K562 (cell line): ENCODE data around the gene PITPNC1. TPM values are rescaled to one million over a fixed set of nuclear protein-coding genes. Genes with fewer than 3 reads are reported as not detected.

Source experiments
- ATAC-seq: fragments of 200-7000 bp; cut with Tn5 transposase; 3 replicates; pipeline ENCODE4 v1.9.1; 2020; ENCODE audit warnings: moderate library complexity
- BruUV-seq: library from RNA; stranded (reverse); fragments of 400-500 nt; replicated peaks from 2 replicates; lab custom pipeline; 2021; lab: Mats Ljungman, UMichigan
- CTCF ChIA-PET: fragments of 300-600 bp; formaldehyde crosslinking; extraction: SDS; loops from one replicate; lab custom pipeline; 2021; ENCODE audit warnings: low intra/inter-chr PET ratio; lab: Yijun Ruan, JAX
- POLR2A ChIA-PET: fragments of 300-600, 350-650 bp; sonication (Branson Sonifier 250); formaldehyde crosslinking; extraction: SDS; loops from one replicate; lab custom pipeline; 2021; ENCODE audit warnings: antibody characterized with exemption, inconsistent platforms; lab: Yijun Ruan, JAX
- DNase-seq, 4 experiments: peaks; one replicate each; pipeline versions ENCODE4 v3.0.0 to v3.0.0-alpha.2; 2011 to 2018; ENCODE audit warnings: low spot score in 3 of 4, mixed read lengths in 3 of 4; ENCODE audit errors: extremely low read depth in 1 of 4
- FAIRE-seq: peaks from 2 replicates; lab custom pipeline; 2011; peaks lifted over from hg19 to GRCh38; lab: Jason Lieb, UNC
- H2AFZ ChIP-seq: 2 replicates; pipeline ENCODE4 v1.6.0; 2011; ENCODE audit warnings: low read depth, low read length, control low read depth, inconsistent platforms
- H3K27ac ChIP-seq: fragments of 200-600 bp; 3 replicates; pipeline ENCODE4 v1.8.0; 2011; ENCODE audit warnings: low read depth, mild to moderate bottlenecking, control low read depth, inconsistent platforms, low read length, moderate library complexity, mixed read lengths; ENCODE audit errors: extremely low read depth
- H3K27me3 ChIP-seq, 2 experiments: fragments of 300-600 bp in 1 of 2; 2 replicates in 1 of 2; 3 replicates in 1 of 2; pipeline versions ENCODE4 v1.6.0 to v1.8.0; 2011; ENCODE audit warnings: inconsistent platforms in 2 of 2, low read length in 2 of 2, mild to moderate bottlenecking in 1 of 2, mixed read lengths in 1 of 2, moderate library complexity in 1 of 2; ENCODE audit not compliant: control insufficient read depth in 2 of 2, insufficient read depth in 2 of 2
- H3K36me3 ChIP-seq: fragments of 300-600 bp; 3 replicates; pipeline ENCODE4 v1.8.0; 2011; ENCODE audit warnings: mild to moderate bottlenecking, low read length, inconsistent platforms; ENCODE audit not compliant: control insufficient read depth, insufficient read depth
- H3K4me1 ChIP-seq, 2 experiments: fragments of 200-600 bp in 1 of 2; replicated peaks in 1 of 2; 2 replicates in 1 of 2; 3 replicates in 1 of 2; pipeline versions ENCODE4 v1.5.1 to v1.8.0; 2011; ENCODE audit warnings: inconsistent platforms in 2 of 2, low read length in 2 of 2, mild to moderate bottlenecking in 1 of 2, mixed read lengths in 1 of 2, moderate library complexity in 1 of 2; ENCODE audit not compliant: control insufficient read depth in 2 of 2, insufficient read depth in 2 of 2
- H3K4me2 ChIP-seq: 2 replicates; pipeline ENCODE4 v1.6.1; 2011; ENCODE audit warnings: low read length, control low read depth, inconsistent platforms, mixed read lengths; ENCODE audit not compliant: insufficient read depth
- H3K4me3 ChIP-seq: fragments of 200-600 bp; sonication (generic), shearing (Covaris generic); 2 replicates; pipeline ENCODE4 v1.5.1; 2016; ENCODE audit warnings: control low read depth, inconsistent platforms
- H3K79me2 ChIP-seq: fragments of 200-600 bp; 3 replicates; pipeline ENCODE4 v1.8.0; 2011; ENCODE audit warnings: low read length, inconsistent platforms; ENCODE audit not compliant: control insufficient read depth, insufficient read depth
- H3K9ac ChIP-seq, 2 experiments: 2 replicates each; pipeline versions ENCODE4 v1.6.0 to v1.6.1; 2011; ENCODE audit warnings: low read depth in 2 of 2, low read length in 2 of 2, control low read depth in 1 of 2, inconsistent platforms in 1 of 2, mild to moderate bottlenecking in 1 of 2, mixed read lengths in 1 of 2; ENCODE audit not compliant: insufficient read depth in 1 of 2
- H3K9me1 ChIP-seq: one replicate; pipeline ENCODE4 v1.6.0; 2011; ENCODE audit warnings: inconsistent platforms, mild to moderate bottlenecking, low read length, moderate library complexity; ENCODE audit not compliant: control insufficient read depth, insufficient read depth
- H3K9me3 ChIP-seq: replicated peaks from 2 replicates; pipeline ENCODE4 v1.5.1; 2011; ENCODE audit warnings: low read depth, low read length, inconsistent platforms; ENCODE audit not compliant: control insufficient read depth, insufficient read depth
- H4K20me1 ChIP-seq: replicated peaks from 2 replicates; pipeline ENCODE4 v1.6.1; 2011; ENCODE audit warnings: low read length, inconsistent platforms, mixed read lengths; ENCODE audit not compliant: control insufficient read depth, insufficient read depth
- GTF2E2 ChIP-seq: fragments of 200-800 bp; sonication (Bioruptor generic); IDR thresholded peaks from 2 replicates; pipeline ENCODE4 v1.6.1; 2016; ENCODE audit warnings: missing genetic modification characterization, missing compliant biosample characterization
- PHB ChIP-seq: fragments of 250-450 bp; sonication (Bioruptor Pico); IDR thresholded peaks from 2 replicates; pipeline ENCODE4 v1.5.0; 2021
- SRSF1 ChIP-seq: fragments of 200-400 bp; formaldehyde crosslinking; IDR thresholded peaks from 2 replicates; pipeline ENCODE4 v1.6.1; 2017; ENCODE audit warnings: mild to moderate bottlenecking, low read depth, low read length, moderate library complexity
- ZBTB17 ChIP-seq: fragments of 450-650 bp; formaldehyde crosslinking; IDR thresholded peaks from 2 replicates; pipeline ENCODE4 v1.4.0; 2020; ENCODE audit warnings: mild to moderate bottlenecking
- ZNF146 ChIP-seq: IDR thresholded peaks from one replicate; pipeline ENCODE4 v1.6.1; 2018; ENCODE audit warnings: missing compliant biosample characterization; ENCODE audit not compliant: unreplicated experiment
- ZNF507 ChIP-seq: conservative IDR thresholded peaks from 2 replicates; pipeline ENCODE4 v1.6.1; 2017; ENCODE audit warnings: missing genetic modification characterization, missing compliant biosample characterization
- WGBS: fragments of 100-300 bp; shearing (Covaris generic); methylation state at CpG from one replicate; pipeline ENCODE4 v1.1.6; 2016; ENCODE audit warnings: low coverage, mixed read lengths; ENCODE audit not compliant: insufficient coverage; ENCODE audit errors: missing lambda C conversion rate; 5-methylcytosine and 5-hydroxymethylcytosine counted together
- in situ Hi-C: fragments of 300-500 bp; cut with MboI; formaldehyde crosslinking; loops from 4 replicates; pipeline ENCODE4 v1.15.0; 2018; ENCODE audit warnings: inconsistent platforms, mixed read lengths
- intact Hi-C: fragments of 100-400 bp; cut with micrococcal nuclease; formaldehyde crosslinking; loops from 2 replicates; pipeline ENCODE4 v1.14.2; 2022
- polyA plus RNA-seq, 8 experiments: library from polyadenylated mRNA; depleted of rRNA in 4 of 8; stranded (reverse) in 5 of 8; unstranded in 3 of 8; fragments of >200 nt; fragmentation: Nextera tagmentation in 2 of 8; fragmentation: Illumina TruSeq in 1 of 8; extraction: Ambion mirVana in 2 of 8; extraction: Trizol in 1 of 8; gene quantifications; 2 replicates each; pipeline versions ENCODE4 v1.2.1 to v1.2.3, GENCODE V29; 2011 to 2014; ENCODE audit warnings: inconsistent platforms in 1 of 8, missing spikeins in 1 of 8
- total RNA-seq, 7 experiments: library from RNA; depleted of rRNA in 6 of 7; stranded (reverse); fragments of >200 nt in 6 of 7; fragmentation: Illumina TruSeq in 2 of 7; extraction: Trizol in 2 of 7; gene quantifications; 2 replicates each; pipeline versions ENCODE4 v1.2.1 to v1.2.3, GENCODE V29; 2011 to 2021; ENCODE audit warnings: low replicate concordance in 1 of 7
- TF ChIP-seq, protein P1 (sequence below), 2 experiments: IDR thresholded peaks; 2 replicates each; pipeline ENCODE4 v1.6.1; 2011; ENCODE audit warnings: borderline replicate concordance in 1 of 2, control low read depth in 1 of 2, low read depth in 1 of 2, low read length in 1 of 2, mild to moderate bottlenecking in 1 of 2, mixed read lengths in 1 of 2, moderate library complexity in 1 of 2; ENCODE audit not compliant: insufficient read depth in 1 of 2, insufficient read length in 1 of 2, poor library complexity in 1 of 2, severe bottlenecking in 1 of 2; ENCODE audit errors: extremely low read depth in 1 of 2

The PITPNC1 gene
- total and polyA plus RNA-seq, 9 of the 15 experiments (the other 6 are each of a cell fraction or from before 2014, with no cell fraction given) = 0.11 to 1.1 (median 0.65) TPM

DNA sequence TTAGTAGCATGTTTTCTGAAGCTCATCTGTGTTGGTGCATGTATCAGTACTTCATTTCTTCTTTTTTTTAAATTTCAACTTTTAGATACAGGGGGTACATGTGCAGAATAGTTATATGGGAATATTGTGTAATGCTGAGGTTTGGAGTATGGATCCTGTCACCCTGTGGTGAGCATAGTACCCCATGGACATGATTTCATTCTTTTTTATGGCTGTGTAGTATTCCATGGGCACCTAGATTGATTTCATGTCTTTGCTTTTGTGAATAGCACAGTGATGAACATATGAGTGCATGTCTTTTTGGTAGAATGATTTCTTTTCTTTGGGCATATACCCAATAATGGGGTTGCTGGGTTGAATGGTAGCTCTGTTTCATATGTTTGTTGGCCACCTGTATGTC lies 285.6 kb downstream of the PITPNC1 start:
- Histone ChIP-seq H2AFZ (no peak overlapping the region), H3K4me1 (no peaks in the 10 kb centered on the region), H3K4me3 (no peak overlapping the region), H3K4me2 (no peak overlapping the region), H4K20me1 (no peaks in the 10 kb centered on the region), H3K9me3 (peaks cover 2% of the 10 kb centered on the region; the same call in 1 of the 2 replicates), H3K79me2 (no peaks in the 10 kb centered on the region), H3K9ac (no peak overlapping the region), H3K36me3 (no peaks in the 10 kb centered on the region), H3K27me3 (peaks cover 10 to 23% of the 10 kb centered on the region in 2 experiments; a peak in 3 of 5 replicates), H3K27ac (no peak overlapping the region), H3K9me1 (no peaks in the 10 kb centered on the region)
- DNase-seq = no peak
- ATAC-seq = no peak
- TF ChIP-seq ZNF507 (no peak), ZNF146 (CRISPR knock-in tag) (peak; percentile 53)
- TF ChIP-seq, protein P1, sequence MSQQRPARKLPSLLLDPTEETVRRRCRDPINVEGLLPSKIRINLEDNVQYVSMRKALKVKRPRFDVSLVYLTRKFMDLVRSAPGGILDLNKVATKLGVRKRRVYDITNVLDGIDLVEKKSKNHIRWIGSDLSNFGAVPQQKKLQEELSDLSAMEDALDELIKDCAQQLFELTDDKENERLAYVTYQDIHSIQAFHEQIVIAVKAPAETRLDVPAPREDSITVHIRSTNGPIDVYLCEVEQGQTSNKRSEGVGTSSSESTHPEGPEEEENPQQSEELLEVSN (IDR thresholded peaks at IDR 0.05; ENCODE audit: borderline replicate concordance in 1 of 2, extremely low read depth in 1 of 2, insufficient read depth in 1 of 2, insufficient read length in 1 of 2, low read depth in 1 of 2, low read length in 1 of 2, poor library complexity in 1 of 2, severe bottlenecking in 1 of 2) = no peak
- intact Hi-C loops (no loop called here), in situ Hi-C loops (no loop called here)
- CTCF ChIA-PET = no interaction called here
- POLR2A ChIA-PET = no interaction called here
- FAIRE-seq = no peak
- BruUV-seq = no TSS peak

DNA sequence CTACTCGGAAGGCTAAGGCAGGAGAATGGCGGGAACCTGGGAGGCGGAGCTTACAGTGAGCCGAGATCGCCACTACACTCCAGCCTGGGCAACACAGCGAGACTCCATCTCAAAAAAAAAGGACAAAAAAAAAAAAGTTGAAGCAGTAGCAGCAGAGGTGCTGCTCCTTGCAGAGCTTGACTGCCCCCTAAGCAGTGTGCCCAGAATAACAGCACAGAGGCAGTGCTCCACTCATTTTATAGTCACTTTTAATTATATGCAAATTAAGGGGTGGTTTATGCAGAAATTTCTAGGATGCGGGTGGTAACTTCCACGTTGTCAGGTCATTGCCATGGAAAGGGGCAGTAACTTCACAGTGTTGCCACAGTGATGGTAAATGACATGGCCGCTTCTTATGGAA lies 286.4 kb downstream of the PITPNC1 start:
- Histone ChIP-seq H4K20me1 (no peaks in the 10 kb centered on the region), H3K27me3 (peaks cover 7 to 16% of the 10 kb centered on the region in 2 experiments; a peak in 3 of 5 replicates), H2AFZ (no peak overlapping the region), H3K4me1 (no peaks in the 10 kb centered on the region), H3K79me2 (no peaks in the 10 kb centered on the region), H3K36me3 (no peaks in the 10 kb centered on the region), H3K4me3 (no peak overlapping the region), H3K9me3 (no peaks in the 10 kb centered on the region), H3K4me2 (no peak overlapping the region), H3K9ac (no peak overlapping the region), H3K9me1 (no peaks in the 10 kb centered on the region), H3K27ac (no peak overlapping the region)
- WGBS = 12% methylated on average over 9 of the region's 9 CpGs
- ATAC-seq (no peak), DNase-seq (no peak), FAIRE-seq (no peak)
- CTCF ChIA-PET = no interaction called here
- BruUV-seq = no TSS peak
- POLR2A ChIA-PET = no interaction called here
- intact Hi-C loops = no loop called here
- in situ Hi-C loops = no loop called here
- TF ChIP-seq SRSF1 (no peak), GTF2E2 (tag) (no peak), PHB (no peak), ZBTB17 (CRISPR knock-in tag) (no peak)
